ENCODE data around the gene EXD2.
"Not testable (repeated sequence)": the region's sequence is repeated elsewhere in the genome, so short reads cannot be mapped to it uniquely, and the experiment has no call there.

Gene EXD2

GRCh38 chr14:69270795-69271708 is 79.8 kb downstream of the EXD2 start:
- H3K36me3 ChIP-seq (ENCODE audit: insufficient read depth, low read length): no peaks in the 10 kb centered on the region
- no peak overlapping the region for H3K4me3 ChIP-seq
- H3K27ac ChIP-seq: no peak overlapping the region
- no peak overlapping the region for H3K9ac ChIP-seq (ENCODE audit: insufficient read length)
- no peak for DNase-seq (ENCODE audit: low read depth, low spot score)
- no peak for TF ChIP-seq POLR2AphosphoS5 (IDR thresholded peaks at IDR 0.05; ENCODE audit: borderline replicate concordance, low read depth, low read length)
- no peak for TF ChIP-seq FOXP2 (optimal IDR thresholded peaks at IDR 0.05; ENCODE audit: control extremely low read depth, extremely low read length, insufficient read depth)
- TF ChIP-seq EZH2 (IDR thresholded peaks at IDR 0.05): no peak
- no peaks in the 10 kb centered on the region for H3K9me3 ChIP-seq (ENCODE audit: low read depth, low read length)

- no peak overlapping the region for H3K4me3 ChIP-seq
- no peak overlapping the region for H3K9ac ChIP-seq (ENCODE audit: insufficient read length)
- no peak overlapping the region for H3K27ac ChIP-seq
- no peaks in the 10 kb centered on the region for H3K9me3 ChIP-seq (ENCODE audit: low read depth, low read length)
- DNase-seq (ENCODE audit: low read depth, low spot score): no peak
- no peaks in the 10 kb centered on the region for H3K36me3 ChIP-seq (ENCODE audit: insufficient read depth, low read length)
- TF ChIP-seq EZH2 (IDR thresholded peaks at IDR 0.05): no peak
- no peak for TF ChIP-seq FOXP2 (optimal IDR thresholded peaks at IDR 0.05; ENCODE audit: control extremely low read depth, extremely low read length, insufficient read depth)
These were observed 83.0 kb downstream of the EXD2 start for GRCh38 chr14:69274321-69274720.

GRCh38 chr14:69275331-69275730 is 84.0 kb downstream of the EXD2 start:
- TF ChIP-seq EZH2 (IDR thresholded peaks at IDR 0.05) (no peak), POLR2AphosphoS5 (IDR thresholded peaks at IDR 0.05; ENCODE audit: borderline replicate concordance, low read depth, low read length) (no peak)
- H3K9ac ChIP-seq (ENCODE audit: insufficient read length): no peak overlapping the region
- no peaks in the 10 kb centered on the region for H3K9me3 ChIP-seq (ENCODE audit: low read depth, low read length)
- H3K4me3 ChIP-seq: no peak overlapping the region
- no peaks in the 10 kb centered on the region for H3K36me3 ChIP-seq (ENCODE audit: insufficient read depth, low read length)
- no peak for DNase-seq (ENCODE audit: low read depth, low spot score)
- H3K27ac ChIP-seq: no peak overlapping the region

GRCh38 chr14:69277356-69277755 is 86.1 kb downstream of the EXD2 start:
- H3K36me3 ChIP-seq (ENCODE audit: insufficient read depth, low read length); H3K4me3 ChIP-seq; H3K9me3 ChIP-seq (ENCODE audit: low read depth, low read length); DNase-seq (ENCODE audit: low read depth, low spot score); H3K27ac ChIP-seq; H3K9ac ChIP-seq (ENCODE audit: insufficient read length): not testable (repeated sequence)

- Histone ChIP-seq H3K36me3 (ENCODE audit: insufficient read depth, low read length) (no peaks in the 10 kb centered on the region), H3K4me3 (no peak overlapping the region), H3K9ac (ENCODE audit: insufficient read length) (no peak overlapping the region), H3K27ac (no peak overlapping the region), H3K9me3 (ENCODE audit: low read depth, low read length) (no peaks in the 10 kb centered on the region)
- TF ChIP-seq FOXP2 (optimal IDR thresholded peaks at IDR 0.05; ENCODE audit: control extremely low read depth, extremely low read length, insufficient read depth): no peak
- no peak for TF ChIP-seq EZH2 (IDR thresholded peaks at IDR 0.05)
- no peak for DNase-seq (ENCODE audit: low read depth, low spot score)
These were observed 89.5 kb downstream of the EXD2 start for GRCh38 chr14:69280746-69281291.

GRCh38 chr14:69281450-69282169 is 90.3 kb downstream of the EXD2 start:
- H3K9me3 ChIP-seq (ENCODE audit: low read depth, low read length): no peaks in the 10 kb centered on the region
- no peak for DNase-seq (ENCODE audit: low read depth, low spot score)
- H3K27ac ChIP-seq: no peak overlapping the region
- no peaks in the 10 kb centered on the region for H3K36me3 ChIP-seq (ENCODE audit: insufficient read depth, low read length)
- H3K9ac ChIP-seq (ENCODE audit: insufficient read length): no peak overlapping the region
- TF ChIP-seq EZH2 (IDR thresholded peaks at IDR 0.05) (no peak), FOXP2 (optimal IDR thresholded peaks at IDR 0.05; ENCODE audit: control extremely low read depth, extremely low read length, insufficient read depth) (no peak), POLR2AphosphoS5 (IDR thresholded peaks at IDR 0.05; ENCODE audit: borderline replicate concordance, low read depth, low read length) (no peak)
- H3K4me3 ChIP-seq: no peak overlapping the region

GRCh38 chr14:69282448-69282847 is 91.2 kb downstream of the EXD2 start:
- no peak for TF ChIP-seq EZH2 (IDR thresholded peaks at IDR 0.05)
- TF ChIP-seq FOXP2 (optimal IDR thresholded peaks at IDR 0.05; ENCODE audit: control extremely low read depth, extremely low read length, insufficient read depth): no peak
- TF ChIP-seq POLR2AphosphoS5 (IDR thresholded peaks at IDR 0.05; ENCODE audit: borderline replicate concordance, low read depth, low read length): no peak
- Histone ChIP-seq H3K9me3 (ENCODE audit: low read depth, low read length) (no peaks in the 10 kb centered on the region), H3K36me3 (ENCODE audit: insufficient read depth, low read length) (no peaks in the 10 kb centered on the region), H3K9ac (ENCODE audit: insufficient read length) (no peak overlapping the region), H3K27ac (no peak overlapping the region), H3K4me3 (no peak overlapping the region)
- DNase-seq (ENCODE audit: low read depth, low spot score): no peak

- no peak overlapping the region for H3K9ac ChIP-seq (ENCODE audit: insufficient read length)
- no peaks in the 10 kb centered on the region for H3K9me3 ChIP-seq (ENCODE audit: low read depth, low read length)
- H3K27ac ChIP-seq: no peak overlapping the region
- no peak for TF ChIP-seq EZH2 (IDR thresholded peaks at IDR 0.05)
- TF ChIP-seq FOXP2 (optimal IDR thresholded peaks at IDR 0.05; ENCODE audit: control extremely low read depth, extremely low read length, insufficient read depth): no peak
- TF ChIP-seq POLR2AphosphoS5 (IDR thresholded peaks at IDR 0.05; ENCODE audit: borderline replicate concordance, low read depth, low read length): no peak
- DNase-seq (ENCODE audit: low read depth, low spot score): no peak
- no peak overlapping the region for H3K4me3 ChIP-seq
- no peaks in the 10 kb centered on the region for H3K36me3 ChIP-seq (ENCODE audit: insufficient read depth, low read length)
These were observed 92.9 kb downstream of the EXD2 start for GRCh38 chr14:69284170-69284569.

Data from SK-N-MC (cell line).